Measurements from ENCODE around the gene NEUROD4. TPM values are rescaled to one million over a fixed set of nuclear protein-coding genes. Genes with fewer than 3 reads are reported as not detected.

The NEUROD4 gene
- total and polyA plus RNA-seq, 2 experiments from 2014 or later = not detected

DNA sequence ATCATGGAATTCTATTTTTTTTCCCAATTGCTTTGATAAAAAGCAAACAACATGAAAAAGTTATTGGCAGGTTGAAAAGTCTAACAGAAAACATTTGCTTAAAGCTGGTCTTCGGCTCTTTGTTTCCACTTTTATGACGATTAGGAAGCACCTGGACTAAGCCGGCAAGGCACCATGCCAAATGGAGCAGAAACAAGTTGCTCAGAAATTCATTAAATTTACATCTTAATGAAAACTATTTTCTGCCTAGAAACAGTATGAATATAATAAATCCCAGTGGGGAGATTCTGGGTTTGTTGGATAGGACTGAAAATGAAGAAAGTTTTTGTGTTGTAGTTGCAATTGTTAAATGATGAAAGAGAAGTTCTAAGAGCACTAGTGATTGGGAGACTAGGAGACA lies 55.0 kb downstream of the NEUROD4 start:
- Histone ChIP-seq H3K79me2 (no peaks in the 10 kb centered on the region), H3K4me2 (no peak overlapping the region), H3K36me3 (replicated peaks; ENCODE audit: insufficient read depth, low read depth) (no peaks in the 10 kb centered on the region), H3K27ac (no peak overlapping the region), H3K9me3 (ENCODE audit: low read depth) (no peaks in the 10 kb centered on the region), H2AFZ (no peak overlapping the region), H3K4me3 (no peak overlapping the region), H3K9me2 (replicated peaks; ENCODE audit: insufficient read depth) (no peaks in the 10 kb centered on the region), H3K27me3 (no peaks in the 10 kb centered on the region), H4K20me1 (ENCODE audit: insufficient read depth, poor library complexity, severe bottlenecking) (no peaks in the 10 kb centered on the region), H3K4me1 (ENCODE audit: insufficient read depth) (no peaks in the 10 kb centered on the region)
- DNase-seq (ENCODE audit: low spot score) = no peak
- TF ChIP-seq EZH2 (IDR thresholded peaks at IDR 0.05; ENCODE audit: borderline replicate concordance) (no peak), EZH2phosphoT487 (IDR thresholded peaks at IDR 0.05; ENCODE audit: low read depth, severe bottlenecking, unreplicated experiment) (no peak)
- TF ChIP-seq, protein P1, sequence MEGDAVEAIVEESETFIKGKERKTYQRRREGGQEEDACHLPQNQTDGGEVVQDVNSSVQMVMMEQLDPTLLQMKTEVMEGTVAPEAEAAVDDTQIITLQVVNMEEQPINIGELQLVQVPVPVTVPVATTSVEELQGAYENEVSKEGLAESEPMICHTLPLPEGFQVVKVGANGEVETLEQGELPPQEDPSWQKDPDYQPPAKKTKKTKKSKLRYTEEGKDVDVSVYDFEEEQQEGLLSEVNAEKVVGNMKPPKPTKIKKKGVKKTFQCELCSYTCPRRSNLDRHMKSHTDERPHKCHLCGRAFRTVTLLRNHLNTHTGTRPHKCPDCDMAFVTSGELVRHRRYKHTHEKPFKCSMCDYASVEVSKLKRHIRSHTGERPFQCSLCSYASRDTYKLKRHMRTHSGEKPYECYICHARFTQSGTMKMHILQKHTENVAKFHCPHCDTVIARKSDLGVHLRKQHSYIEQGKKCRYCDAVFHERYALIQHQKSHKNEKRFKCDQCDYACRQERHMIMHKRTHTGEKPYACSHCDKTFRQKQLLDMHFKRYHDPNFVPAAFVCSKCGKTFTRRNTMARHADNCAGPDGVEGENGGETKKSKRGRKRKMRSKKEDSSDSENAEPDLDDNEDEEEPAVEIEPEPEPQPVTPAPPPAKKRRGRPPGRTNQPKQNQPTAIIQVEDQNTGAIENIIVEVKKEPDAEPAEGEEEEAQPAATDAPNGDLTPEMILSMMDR (IDR thresholded peaks at IDR 0.05; ENCODE audit: poor library complexity) = no peak
- WGBS (ENCODE audit: low lambda C conversion rate, missing lambda C conversion rate) = 86% methylated on average over 3 of the region's 3 CpGs

Other genes starting within 250 kb of the NEUROD4 start
- gene MUCL1, start 165.5 kb upstream of the NEUROD4 start, total RNA-seq = not detected in 2 replicates
- gene MUCL1, start 165.5 kb upstream of the NEUROD4 start, polyA plus RNA-seq = not detected in 2 replicates
- not detected in 2 replicates for gene TESPA1, start 35.2 kb upstream of the NEUROD4 start, total RNA-seq
- gene TESPA1, start 35.2 kb upstream of the NEUROD4 start, polyA plus RNA-seq = not detected in 2 replicates
- gene OR9K2, start 106.4 kb downstream of the NEUROD4 start, total RNA-seq = not detected in 2 replicates
- gene OR9K2, start 106.4 kb downstream of the NEUROD4 start, polyA plus RNA-seq = not detected in 2 replicates
- gene OR10A7, start 201.1 kb downstream of the NEUROD4 start, total RNA-seq = not detected in 2 replicates
- gene OR10A7, start 201.1 kb downstream of the NEUROD4 start, polyA plus RNA-seq = not detected in 2 replicates
- not detected in 2 replicates for gene OR6C74, start 224.6 kb downstream of the NEUROD4 start, total RNA-seq
- gene OR6C74, start 224.6 kb downstream of the NEUROD4 start, polyA plus RNA-seq = not detected in 2 replicates